Ovary (tissue), 3 donors: ENCODE measurements around the gene CEP131.

Source experiments
- CTCF ChIP-seq, 3 donors: fragments of 450-650 bp in 2 of 3; fragments of 200-600 bp in 1 of 3; IDR thresholded peaks; one replicate each; pipeline versions ENCODE4 v1.5.1 to v1.8.0; 2016 to 2022; ENCODE audit warnings: antibody characterized with exemption in 3 of 3, mild to moderate bottlenecking in 1 of 3
- POLR2A ChIP-seq: fragments of 450-650 bp; IDR thresholded peaks from one replicate; pipeline ENCODE4 v1.6.1; 2017; ENCODE audit warnings: antibody characterized with exemption, mild to moderate bottlenecking, moderate library complexity
- donor health status: DM: no; HTN: no; CAD: no.

- no peak for TF ChIP-seq CTCF (IDR thresholded peaks at IDR 0.05)
- TF ChIP-seq POLR2A, result no peak
These were observed 16.6 kb downstream of the CEP131 start for GRCh38 chr17:81206166-81206565.
